Panc1 (cell line): ENCODE results near the gene POU4F3. TPM values are rescaled to one million over a fixed set of nuclear protein-coding genes. Genes with fewer than 3 reads are reported as not detected.

ENCODE experiments used
- ATAC-seq: fragments of 200-7000 bp; cut with Tn5 transposase; 2 replicates; pipeline ENCODE4 v1.9.1; 2020; ENCODE audit warnings: mild to moderate bottlenecking, moderate library complexity
- BruUV-seq: library from RNA; stranded (reverse); fragments of 400-500 nt; replicated peaks from 2 replicates; lab custom pipeline; 2021; lab: Mats Ljungman, UMichigan
- CTCF ChIA-PET: fragments of 300-600 bp; sonication (Branson Sonifier 250); formaldehyde crosslinking; loops from one replicate; lab custom pipeline; 2022; ENCODE audit warnings: antibody characterized with exemption; lab: Charles Lee
- POLR2A ChIA-PET: fragments of 300-600 bp; sonication (Branson Sonifier 250); formaldehyde crosslinking; loops from one replicate; lab custom pipeline; 2022; ENCODE audit warnings: antibody characterized with exemption; lab: Charles Lee
- DNase-seq: peaks from one replicate; pipeline ENCODE4 v3.0.0-alpha.2; 2010; ENCODE audit warnings: low read depth, low spot score
- H3K27ac ChIP-seq: 2 replicates; pipeline ENCODE4 v1.5.1; 2011; ENCODE audit warnings: mild to moderate bottlenecking, low read length, inconsistent platforms
- H3K27me3 ChIP-seq: fragments of 200-500 bp; sonication (Bioruptor generic); 2 replicates; pipeline ENCODE4 v1.6.0; 2014; ENCODE audit warnings: low read length, inconsistent platforms; ENCODE audit not compliant: control insufficient read depth, insufficient read depth
- H3K36me3 ChIP-seq: fragments of 200-500 bp; sonication (Bioruptor generic); 2 replicates; pipeline ENCODE4 v1.5.1; 2014; ENCODE audit warnings: inconsistent platforms, mild to moderate bottlenecking, low read length, moderate library complexity; ENCODE audit not compliant: control insufficient read depth, insufficient read depth
- H3K4me1 ChIP-seq: 2 replicates; pipeline ENCODE4 v1.5.1; 2011; ENCODE audit warnings: inconsistent platforms, mild to moderate bottlenecking, low read length, moderate library complexity; ENCODE audit not compliant: control insufficient read depth, insufficient read depth
- H3K4me3 ChIP-seq, 2 experiments: 2 replicates each; pipeline ENCODE4 v1.5.1; 2011 to 2012; ENCODE audit warnings: low read depth in 2 of 2, low read length in 2 of 2, mild to moderate bottlenecking in 2 of 2, inconsistent platforms in 1 of 2, moderate library complexity in 1 of 2
- H3K9me3 ChIP-seq: fragments of 200-500 bp; sonication (Bioruptor generic); 2 replicates; pipeline ENCODE4 v1.5.1; 2014; ENCODE audit warnings: low read depth, mild to moderate bottlenecking, inconsistent platforms, low read length, moderate library complexity; ENCODE audit not compliant: control insufficient read depth, insufficient read depth
- CTCF ChIP-seq: fragments of 450-650 bp; IDR thresholded peaks from 2 replicates; pipeline ENCODE4 v1.5.1; 2017; ENCODE audit warnings: mild to moderate bottlenecking
- REST ChIP-seq, 2 experiments: IDR thresholded peaks; 2 replicates each; pipeline ENCODE4 v1.6.1; 2011 to 2012; ENCODE audit warnings: low read depth in 2 of 2, control low read depth in 1 of 2, low read length in 1 of 2, mild to moderate bottlenecking in 1 of 2, moderate library complexity in 1 of 2; ENCODE audit not compliant: insufficient read depth in 1 of 2
- SIN3A ChIP-seq: IDR thresholded peaks from 2 replicates; pipeline ENCODE4 v1.6.1; 2012; ENCODE audit warnings: low read depth, mild to moderate bottlenecking, low read length, moderate library complexity, borderline replicate concordance; ENCODE audit not compliant: insufficient read depth
- TCF7L2 ChIP-seq: IDR thresholded peaks from 2 replicates; pipeline ENCODE4 v1.6.1; 2011; ENCODE audit warnings: mild to moderate bottlenecking, low read depth, low read length, inconsistent platforms
- in situ Hi-C: cut with HindIII; loops from 2 replicates; pipeline ENCODE4 v1.10.0; 2016; ENCODE audit warnings: low sequenced_read_pairs, low pct_unique_long_range_greater_than_20kb
- intact Hi-C: fragments of 100-400 bp; cut with micrococcal nuclease; formaldehyde crosslinking; loops from one replicate; pipeline ENCODE4 v1.10.0; 2022; ENCODE audit not compliant: unreplicated experiment
- total RNA-seq: library from RNA; stranded (reverse); gene quantifications from one replicate; pipeline ENCODE4 v1.2.1, GENCODE V29; 2021; ENCODE audit not compliant: unreplicated experiment

Gene POU4F3
- total RNA-seq, 1 experiment from 2014 or later, result 0.15 TPM

- TF ChIP-seq TCF7L2 (no peak), REST (IDR thresholded peaks at IDR 0.05; ENCODE audit: insufficient read depth in 1 of 2, low read depth in 2 of 2, low read length in 1 of 2) (no peak), CTCF (no peak), SIN3A (no peak)
- BruUV-seq, result no TSS peak
- in situ Hi-C loops (no loop called here), intact Hi-C loops (no loop called here)
- CTCF ChIA-PET, result no interaction called here
- H3K27ac ChIP-seq, result no peak overlapping the region
- H3K4me3 ChIP-seq, result peak overlapping the region in 1 of 2 experiments; percentile 2; a peak in 1 of 4 replicates
- H3K4me1 ChIP-seq, result no peaks in the 10 kb centered on the region; the same call in 1 of the 2 replicates
- H3K36me3 ChIP-seq, result no peaks in the 10 kb centered on the region
- POLR2A ChIA-PET, result interaction anchor here (0.7 kb wide), 1 partner anchor 173 kb away, joined by 3 read pairs; the partner anchor contains the start of gene GPR151
- H3K9me3 ChIP-seq, result no peaks in the 10 kb centered on the region
- no peak for DNase-seq
- peaks cover 13% of the 10 kb centered on the region for H3K27me3 ChIP-seq
- ATAC-seq, result peak; percentile 27; the same call in 1 of the 2 replicates
Measured at GRCh38 chr5:146342882-146343865, 4.5 kb downstream of the POU4F3 start.

DNA sequence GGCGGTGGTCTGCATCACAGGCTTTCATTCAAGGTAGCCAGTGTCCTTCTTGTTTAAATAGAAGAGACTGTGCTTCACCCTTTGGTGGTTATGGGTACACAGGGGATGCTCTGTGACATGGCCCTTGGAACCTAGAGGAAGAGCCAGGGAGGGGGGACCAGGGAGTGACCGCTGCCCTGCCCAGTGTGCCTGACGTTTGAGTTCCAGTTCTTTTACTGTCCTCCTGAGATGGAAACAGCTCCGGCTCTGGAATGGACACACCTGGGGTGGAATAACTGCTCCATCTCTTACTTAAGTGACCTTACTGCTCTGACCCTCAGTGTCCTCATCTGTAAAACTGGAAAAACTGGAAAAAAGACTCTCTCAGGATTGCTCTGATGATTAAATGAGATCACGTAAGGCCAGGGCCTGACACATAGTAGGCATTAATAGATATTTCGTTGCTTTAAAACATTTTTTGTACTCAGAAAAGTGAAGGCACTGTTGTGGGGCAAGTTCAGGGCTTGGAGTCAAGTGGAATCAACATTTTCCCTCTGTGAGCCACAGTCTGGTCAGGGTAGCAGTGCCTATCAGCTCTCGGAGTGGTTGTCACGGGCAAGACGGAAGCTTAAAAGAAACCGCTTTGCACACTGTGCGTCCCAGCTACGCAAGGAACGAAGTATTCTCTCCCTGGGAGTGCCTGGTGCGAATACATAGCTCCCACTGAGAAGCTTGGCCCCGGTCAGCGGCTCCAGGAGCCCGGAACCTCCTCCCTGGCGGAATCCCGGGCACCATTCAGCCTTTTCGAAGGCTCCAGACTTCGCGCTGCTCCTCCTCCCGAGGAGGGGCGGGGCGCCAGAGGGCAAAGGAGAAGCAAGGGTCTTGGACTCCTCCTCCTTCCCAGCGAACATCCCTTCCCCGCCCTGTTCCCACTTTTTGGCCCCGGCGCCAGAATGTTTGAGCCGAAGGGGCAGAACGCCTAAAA, 5.8 kb downstream of the POU4F3 start:
- ATAC-seq (peak; percentile 63), DNase-seq (no peak)
- BruUV-seq, result no TSS peak
- Histone ChIP-seq H3K4me1 (no peaks in the 10 kb centered on the region), H3K4me3 (peak overlapping the region in 1 of 2 experiments; percentile 14; a peak in 2 of 4 replicates), H3K27me3 (peaks cover 13% of the 10 kb centered on the region), H3K9me3 (no peaks in the 10 kb centered on the region), H3K36me3 (no peaks in the 10 kb centered on the region), H3K27ac (no peak overlapping the region)
- intact Hi-C loops, result no loop called here
- in situ Hi-C loops, result no loop called here
- no peak for TF ChIP-seq REST (IDR thresholded peaks at IDR 0.05; ENCODE audit: insufficient read depth in 1 of 2, low read depth in 2 of 2, low read length in 1 of 2)
- ChIA-PET POLR2A (no interaction called here), CTCF (no interaction called here)
